H9 (cell line): ENCODE data around the gene PRKCB. TPM values are rescaled to one million over a fixed set of nuclear protein-coding genes. Genes with fewer than 3 reads are reported as not detected.

ENCODE experiments used
- DNase-seq: peaks from one replicate; pipeline ENCODE4 v3.0.0-alpha.2; 2017
- H2AFZ ChIP-seq: one replicate; pipeline ENCODE4 v1.6.1; 2013; ENCODE audit warnings: mild to moderate bottlenecking, low read length, control low read depth, moderate library complexity
- H2AK5ac ChIP-seq: 2 replicates; pipeline ENCODE4 v1.6.1; 2013; ENCODE audit warnings: low read length, control low read depth, mixed read lengths; ENCODE audit not compliant: insufficient read length
- H2BK120ac ChIP-seq: one replicate; pipeline ENCODE4 v1.6.1; 2013; ENCODE audit warnings: low read depth, mild to moderate bottlenecking, low read length, control low read depth, inconsistent platforms; ENCODE audit not compliant: poor library complexity, severe bottlenecking
- H2BK12ac ChIP-seq: 2 replicates; pipeline ENCODE4 v1.6.1; 2013; ENCODE audit warnings: low read length, control low read depth, mixed read lengths, low read depth; ENCODE audit not compliant: insufficient read length
- H2BK15ac ChIP-seq: 2 replicates; pipeline ENCODE4 v1.6.1; 2013; ENCODE audit warnings: low read depth, low read length, control low read depth
- H2BK20ac ChIP-seq: one replicate; pipeline ENCODE4 v1.6.1; 2013; ENCODE audit warnings: low read depth, mild to moderate bottlenecking, low read length, control low read depth, inconsistent platforms; ENCODE audit not compliant: poor library complexity, severe bottlenecking
- H2BK5ac ChIP-seq: 2 replicates; pipeline ENCODE4 v1.6.1; 2013; ENCODE audit warnings: low read length, control low read depth, mixed read lengths; ENCODE audit not compliant: insufficient read length
- H3K14ac ChIP-seq: 2 replicates; pipeline ENCODE4 v1.6.1; 2013; ENCODE audit warnings: low read length, control low read depth; ENCODE audit not compliant: insufficient read depth
- H3K18ac ChIP-seq: 2 replicates; pipeline ENCODE4 v1.6.1; 2013; ENCODE audit warnings: low read depth, mild to moderate bottlenecking, mixed read lengths, low read length, control low read depth; ENCODE audit not compliant: insufficient read length
- H3K23ac ChIP-seq: 2 replicates; pipeline ENCODE4 v1.6.1; 2013; ENCODE audit warnings: low read length, control low read depth, mixed read lengths, low read depth; ENCODE audit not compliant: insufficient read length
- H3K23me2 ChIP-seq: 2 replicates; pipeline ENCODE4 v1.6.1; 2013; ENCODE audit warnings: low read depth, mild to moderate bottlenecking, mixed read lengths, low read length, control low read depth; ENCODE audit not compliant: insufficient read length, poor library complexity, severe bottlenecking
- H3K27ac ChIP-seq: 2 replicates; pipeline ENCODE4 v1.5.1; 2013; ENCODE audit warnings: low read length, control low read depth, mixed read lengths, low read depth; ENCODE audit not compliant: insufficient read length
- H3K27me3 ChIP-seq: 2 replicates; pipeline ENCODE4 v1.6.1; 2013; ENCODE audit warnings: low read length, control low read depth, inconsistent platforms; ENCODE audit not compliant: insufficient read depth
- H3K4ac ChIP-seq: 2 replicates; pipeline ENCODE4 v1.6.1; 2013; ENCODE audit warnings: low read depth, mild to moderate bottlenecking, control low read depth, inconsistent platforms, low read length, moderate library complexity
- H3K4me1 ChIP-seq: 2 replicates; pipeline ENCODE4 v1.6.1; 2013; ENCODE audit warnings: low read length, control low read depth, inconsistent platforms; ENCODE audit not compliant: insufficient read depth
- H3K4me2 ChIP-seq: 2 replicates; pipeline ENCODE4 v1.6.1; 2013; ENCODE audit warnings: low read length, control low read depth, mixed read lengths; ENCODE audit not compliant: insufficient read length, insufficient read depth
- H3K56ac ChIP-seq: 2 replicates; pipeline ENCODE4 v1.6.1; 2013; ENCODE audit warnings: low read depth, mild to moderate bottlenecking, mixed read lengths, low read length, control low read depth; ENCODE audit not compliant: insufficient read length
- H3K79me1 ChIP-seq: 2 replicates; pipeline ENCODE4 v1.6.1; 2013; ENCODE audit warnings: low read depth, mild to moderate bottlenecking, moderate library complexity, low read length, control low read depth, inconsistent platforms; ENCODE audit not compliant: insufficient read depth, poor library complexity, severe bottlenecking
- H3K79me2 ChIP-seq: 2 replicates; pipeline ENCODE4 v1.6.1; 2013; ENCODE audit warnings: low read length, control low read depth, inconsistent platforms; ENCODE audit not compliant: insufficient read depth
- H3K9ac ChIP-seq: 2 replicates; pipeline ENCODE4 v1.6.1; 2013; ENCODE audit warnings: low read length, control low read depth, mixed read lengths; ENCODE audit not compliant: insufficient read length; ENCODE audit errors: extremely low read depth
- H3K9me3 ChIP-seq: one replicate; pipeline ENCODE4 v1.6.1; 2013; ENCODE audit warnings: low read depth, low read length, inconsistent platforms; ENCODE audit not compliant: control insufficient read depth
- H3T11ph ChIP-seq: one replicate; pipeline ENCODE4 v1.6.1; 2013; ENCODE audit warnings: mild to moderate bottlenecking, low read length, control low read depth, inconsistent platforms
- H4K20me1 ChIP-seq: one replicate; pipeline ENCODE4 v1.6.1; 2013; ENCODE audit not compliant: control insufficient read depth, insufficient read length, insufficient read depth
- H4K5ac ChIP-seq: 2 replicates; pipeline ENCODE4 v1.6.1; 2013; ENCODE audit warnings: low read depth, mild to moderate bottlenecking, mixed read lengths, low read length, control low read depth; ENCODE audit not compliant: insufficient read length
- H4K8ac ChIP-seq: replicated peaks from 2 replicates; pipeline ENCODE4 v1.6.1; 2013; ENCODE audit warnings: low read length, control low read depth, mixed read lengths, low read depth; ENCODE audit not compliant: insufficient read length
- H4K91ac ChIP-seq: 2 replicates; pipeline ENCODE4 v1.6.1; 2013; ENCODE audit warnings: low read depth, mild to moderate bottlenecking, moderate library complexity, mixed read lengths, low read length, control low read depth; ENCODE audit not compliant: insufficient read length
- H3K27ac Mint-ChIP-seq, 3 experiments: 2 replicates in 2 of 3; 3 replicates in 1 of 3; pipeline ENCODE4 v1.8.0; 2020 to 2021; ENCODE audit warnings: mixed read lengths in 3 of 3, mild to moderate bottlenecking in 1 of 3, moderate library complexity in 1 of 3
- H3K27me3 Mint-ChIP-seq: 2 replicates; pipeline ENCODE4 v1.8.0; 2021; ENCODE audit warnings: low read depth, mild to moderate bottlenecking, moderate library complexity, mixed read lengths
- H3K36me3 Mint-ChIP-seq, 3 experiments: 2 replicates in 2 of 3; 3 replicates in 1 of 3; pipeline ENCODE4 v1.8.0; 2020 to 2021; ENCODE audit warnings: low read depth in 3 of 3, mixed read lengths in 3 of 3; ENCODE audit not compliant: insufficient read depth in 1 of 3
- H3K4me1 Mint-ChIP-seq, 2 experiments: 2 replicates each; pipeline ENCODE4 v1.8.0; 2020; ENCODE audit warnings: mixed read lengths in 2 of 2
- H3K4me3 Mint-ChIP-seq, 2 experiments: 2 replicates in 1 of 2; 3 replicates in 1 of 2; pipeline ENCODE4 v1.8.0; 2020 to 2021; ENCODE audit warnings: mild to moderate bottlenecking in 2 of 2, mixed read lengths in 2 of 2, moderate library complexity in 1 of 2
- H3K9me3 Mint-ChIP-seq, 2 experiments: 2 replicates in 1 of 2; 3 replicates in 1 of 2; pipeline ENCODE4 v1.8.0; 2020; ENCODE audit warnings: mild to moderate bottlenecking in 2 of 2, mixed read lengths in 2 of 2, moderate library complexity in 1 of 2
- WGBS: extraction: QIAGEN DNeasy Blood & Tissue Kit; methylation state at CpG from one replicate; pipeline ENCODE4 v1.1.7; 2013; ENCODE audit warnings: missing lambda C conversion rate, low lambda C conversion rate, mixed read lengths; ENCODE audit not compliant: insufficient read length; ENCODE audit errors: extremely low coverage; 5-methylcytosine and 5-hydroxymethylcytosine counted together
- total RNA-seq: library from RNA; stranded (reverse); gene quantifications from 2 replicates; pipeline ENCODE4 v1.2.1, GENCODE V29; 2021
- TF ChIP-seq, protein P1 (sequence below): fragments of 200-600 bp; sonication (generic); conservative IDR thresholded peaks from 3 replicates; pipeline ENCODE4 v1.8.0; 2021; ENCODE audit warnings: antibody characterized with exemption, mild to moderate bottlenecking

PRKCB gene
- total RNA-seq, 1 experiment from 2014 or later = 7.0 TPM

DNA sequence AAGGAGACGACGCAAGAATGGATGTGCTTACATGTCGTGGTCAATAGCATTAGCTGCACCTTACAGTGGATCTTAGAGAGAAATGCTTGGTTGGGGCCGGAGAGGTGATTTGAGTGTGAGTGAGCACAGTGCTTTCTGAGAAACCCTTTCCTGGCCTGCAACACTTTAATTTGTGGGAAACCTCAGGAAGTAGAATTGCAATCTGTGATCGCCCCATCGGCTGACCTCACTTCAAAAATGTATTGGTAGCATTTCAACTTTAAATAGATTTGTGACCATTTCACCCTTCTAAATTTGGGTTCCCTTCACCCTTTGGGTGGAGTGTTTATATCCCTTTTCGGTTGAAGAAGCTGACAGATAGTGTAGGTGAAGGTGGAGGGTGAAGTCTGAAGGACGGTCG lies 13.2 kb downstream of the PRKCB start:
- WGBS = no CpG with 5 or more reads among the region's 9 CpGs
- no peak overlapping the region for H3K14ac ChIP-seq
- Mint-ChIP-seq H3K4me1 (no peaks in the 10 kb centered on the region), H3K27me3 (peaks cover 55% of the 10 kb centered on the region), H3K27ac (no peak overlapping the region), H3K36me3 (no peaks in the 10 kb centered on the region), H3K4me3 (no peak overlapping the region), H3K9me3 (no peaks in the 10 kb centered on the region; a peak in 1 of 5 replicates)
- H3K27ac ChIP-seq = no peak overlapping the region
- H2AK5ac ChIP-seq = no peak overlapping the region
- no peak overlapping the region for H4K5ac ChIP-seq
- H3K4ac ChIP-seq = no peak overlapping the region
- H4K8ac ChIP-seq = no peak overlapping the region
- no peak overlapping the region for H2BK20ac ChIP-seq
- H3K4me1 ChIP-seq = no peaks in the 10 kb centered on the region
- no peak overlapping the region for H3K23ac ChIP-seq
- no peaks in the 10 kb centered on the region for H3K79me2 ChIP-seq
- no peak overlapping the region for H2BK12ac ChIP-seq
- H3K9me3 ChIP-seq = no peaks in the 10 kb centered on the region
- no peak overlapping the region for H2BK120ac ChIP-seq
- H4K20me1 ChIP-seq = no peaks in the 10 kb centered on the region
- DNase-seq = no peak
- H2BK5ac ChIP-seq = no peak overlapping the region
- H3K23me2 ChIP-seq = no peaks in the 10 kb centered on the region
- H3K79me1 ChIP-seq = no peaks in the 10 kb centered on the region
- H2BK15ac ChIP-seq = no peak overlapping the region
- H4K91ac ChIP-seq = no peak overlapping the region
- H3K27me3 ChIP-seq = no peaks in the 10 kb centered on the region
- no peak overlapping the region for H3K56ac ChIP-seq
- H3T11ph ChIP-seq = no peak overlapping the region
- no peak overlapping the region for H2AFZ ChIP-seq
- H3K9ac ChIP-seq = no peak overlapping the region
- H3K18ac ChIP-seq = no peak overlapping the region
- TF ChIP-seq, protein P1, sequence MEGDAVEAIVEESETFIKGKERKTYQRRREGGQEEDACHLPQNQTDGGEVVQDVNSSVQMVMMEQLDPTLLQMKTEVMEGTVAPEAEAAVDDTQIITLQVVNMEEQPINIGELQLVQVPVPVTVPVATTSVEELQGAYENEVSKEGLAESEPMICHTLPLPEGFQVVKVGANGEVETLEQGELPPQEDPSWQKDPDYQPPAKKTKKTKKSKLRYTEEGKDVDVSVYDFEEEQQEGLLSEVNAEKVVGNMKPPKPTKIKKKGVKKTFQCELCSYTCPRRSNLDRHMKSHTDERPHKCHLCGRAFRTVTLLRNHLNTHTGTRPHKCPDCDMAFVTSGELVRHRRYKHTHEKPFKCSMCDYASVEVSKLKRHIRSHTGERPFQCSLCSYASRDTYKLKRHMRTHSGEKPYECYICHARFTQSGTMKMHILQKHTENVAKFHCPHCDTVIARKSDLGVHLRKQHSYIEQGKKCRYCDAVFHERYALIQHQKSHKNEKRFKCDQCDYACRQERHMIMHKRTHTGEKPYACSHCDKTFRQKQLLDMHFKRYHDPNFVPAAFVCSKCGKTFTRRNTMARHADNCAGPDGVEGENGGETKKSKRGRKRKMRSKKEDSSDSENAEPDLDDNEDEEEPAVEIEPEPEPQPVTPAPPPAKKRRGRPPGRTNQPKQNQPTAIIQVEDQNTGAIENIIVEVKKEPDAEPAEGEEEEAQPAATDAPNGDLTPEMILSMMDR = no peak
- no peak overlapping the region for H3K4me2 ChIP-seq
